ENCODE measurements around the gene SCTR. TPM values are rescaled to one million over a fixed set of nuclear protein-coding genes. Genes with fewer than 3 reads are reported as not detected.
A peak's percentile ranks its signal among the peaks of the same experiment; 100 is the strongest.

Gene SCTR
- total RNA-seq, 1 experiment from 2014 or later: not detected

GRCh38 chr2:119438128-119438656 is 86.1 kb downstream of the SCTR start:
- H3K27ac ChIP-seq (ENCODE audit: low read length): no peak overlapping the region
- peaks cover 19% of the 10 kb centered on the region for H3K4me1 ChIP-seq (ENCODE audit: low read length)
- no peak overlapping the region for H2AFZ ChIP-seq (ENCODE audit: low read length)
- H3K27me3 ChIP-seq (ENCODE audit: low read length): no peaks in the 10 kb centered on the region
- H4K20me1 ChIP-seq (ENCODE audit: insufficient read depth, low read depth, low read length): peaks cover 22% of the 10 kb centered on the region; the same call in 1 of the 2 replicates
- H3K4me2 ChIP-seq (ENCODE audit: low read depth, low read length, poor library complexity, severe bottlenecking): no peak overlapping the region
- no peak overlapping the region for H3K4me3 ChIP-seq (ENCODE audit: low read length)
- H3K9ac ChIP-seq (ENCODE audit: low read length): no peak overlapping the region
- H3K36me3 ChIP-seq (ENCODE audit: insufficient read depth, low read length): no peaks in the 10 kb centered on the region
- no peaks in the 10 kb centered on the region for H3K79me2 ChIP-seq (ENCODE audit: low read length)
- H3K9me3 ChIP-seq (ENCODE audit: low read length): no peaks in the 10 kb centered on the region
- no peaks in the 10 kb centered on the region for H3K9me2 ChIP-seq (replicated peaks; ENCODE audit: insufficient read depth, low read length)
- no peak for DNase-seq

GRCh38 chr2:119436993-119437772 is 87.1 kb downstream of the SCTR start:
- Histone ChIP-seq H3K4me2 (ENCODE audit: low read depth, low read length, poor library complexity, severe bottlenecking) (no peak overlapping the region), H3K4me3 (ENCODE audit: low read length) (no peak overlapping the region), H3K9ac (ENCODE audit: low read length) (no peak overlapping the region), H3K9me3 (ENCODE audit: low read length) (no peaks in the 10 kb centered on the region), H3K9me2 (replicated peaks; ENCODE audit: insufficient read depth, low read length) (no peaks in the 10 kb centered on the region), H3K36me3 (ENCODE audit: insufficient read depth, low read length) (no peaks in the 10 kb centered on the region), H2AFZ (ENCODE audit: low read length) (no peak overlapping the region), H3K27ac (ENCODE audit: low read length) (no peak overlapping the region), H4K20me1 (ENCODE audit: insufficient read depth, low read depth, low read length) (peaks cover 29% of the 10 kb centered on the region; the same call in 1 of the 2 replicates), H3K4me1 (ENCODE audit: low read length) (peaks cover 26% of the 10 kb centered on the region), H3K79me2 (ENCODE audit: low read length) (no peaks in the 10 kb centered on the region), H3K27me3 (ENCODE audit: low read length) (no peaks in the 10 kb centered on the region; the same call in 1 of the 2 replicates)
- DNase-seq: no peak

- Histone ChIP-seq H3K79me2 (ENCODE audit: low read length) (no peaks in the 10 kb centered on the region), H3K27me3 (ENCODE audit: low read length) (no peaks in the 10 kb centered on the region; the same call in 1 of the 2 replicates), H3K4me2 (ENCODE audit: low read depth, low read length, poor library complexity, severe bottlenecking) (no peak overlapping the region)
Observed at GRCh38 chr2:119435953-119436297, 88.4 kb downstream of the SCTR start.

GRCh38 chr2:119435081-119435952 is 89.0 kb downstream of the SCTR start:
- Histone ChIP-seq H3K4me2 (ENCODE audit: low read depth, low read length, poor library complexity, severe bottlenecking) (no peak overlapping the region), H3K9ac (ENCODE audit: low read length) (no peak overlapping the region), H3K4me3 (ENCODE audit: low read length) (no peak overlapping the region), H4K20me1 (ENCODE audit: insufficient read depth, low read depth, low read length) (peaks cover 29% of the 10 kb centered on the region; the same call in 1 of the 2 replicates), H2AFZ (ENCODE audit: low read length) (no peak overlapping the region), H3K9me2 (replicated peaks; ENCODE audit: insufficient read depth, low read length) (no peaks in the 10 kb centered on the region), H3K79me2 (ENCODE audit: low read length) (no peaks in the 10 kb centered on the region), H3K27ac (ENCODE audit: low read length) (no peak overlapping the region), H3K27me3 (ENCODE audit: low read length) (no peaks in the 10 kb centered on the region; the same call in 1 of the 2 replicates), H3K9me3 (ENCODE audit: low read length) (no peaks in the 10 kb centered on the region), H3K36me3 (ENCODE audit: insufficient read depth, low read length) (no peaks in the 10 kb centered on the region), H3K4me1 (ENCODE audit: low read length) (peaks cover 44% of the 10 kb centered on the region)
- DNase-seq: peak; percentile 59

More at GRCh38 chr2:119435953-119436297, 88.4 kb downstream of the SCTR start:
- H3K9ac ChIP-seq (ENCODE audit: low read length): no peak overlapping the region
- DNase-seq: no peak
- no peaks in the 10 kb centered on the region for H3K36me3 ChIP-seq (ENCODE audit: insufficient read depth, low read length)
- no peaks in the 10 kb centered on the region for H3K9me2 ChIP-seq (replicated peaks; ENCODE audit: insufficient read depth, low read length)
- peaks cover 31% of the 10 kb centered on the region; the same call in 1 of the 2 replicates for H4K20me1 ChIP-seq (ENCODE audit: insufficient read depth, low read depth, low read length)
- H2AFZ ChIP-seq (ENCODE audit: low read length): no peak overlapping the region
- peaks cover 38% of the 10 kb centered on the region for H3K4me1 ChIP-seq (ENCODE audit: low read length)
- no peaks in the 10 kb centered on the region for H3K9me3 ChIP-seq (ENCODE audit: low read length)
- no peak overlapping the region for H3K27ac ChIP-seq (ENCODE audit: low read length)
- H3K4me3 ChIP-seq (ENCODE audit: low read length): no peak overlapping the region

- H3K4me2 ChIP-seq (ENCODE audit: low read depth, low read length, poor library complexity, severe bottlenecking): no peak overlapping the region
- no peak overlapping the region for H3K4me3 ChIP-seq (ENCODE audit: low read length)
- H3K36me3 ChIP-seq (ENCODE audit: insufficient read depth, low read length): no peaks in the 10 kb centered on the region
- H4K20me1 ChIP-seq (ENCODE audit: insufficient read depth, low read depth, low read length): peaks cover 35% of the 10 kb centered on the region; the same call in 1 of the 2 replicates
- no peak overlapping the region for H3K27ac ChIP-seq (ENCODE audit: low read length)
- H3K27me3 ChIP-seq (ENCODE audit: low read length): no peaks in the 10 kb centered on the region; the same call in 1 of the 2 replicates
- H3K9me3 ChIP-seq (ENCODE audit: low read length): no peaks in the 10 kb centered on the region
- H3K4me1 ChIP-seq (ENCODE audit: low read length): peaks cover 50% of the 10 kb centered on the region
- no peaks in the 10 kb centered on the region for H3K79me2 ChIP-seq (ENCODE audit: low read length)
- H2AFZ ChIP-seq (ENCODE audit: low read length): no peak overlapping the region
- DNase-seq: no peak
- no peaks in the 10 kb centered on the region for H3K9me2 ChIP-seq (replicated peaks; ENCODE audit: insufficient read depth, low read length)
- H3K9ac ChIP-seq (ENCODE audit: low read length): no peak overlapping the region
Observed at GRCh38 chr2:119434664-119435063, 89.6 kb downstream of the SCTR start.

GRCh38 chr2:119433636-119434327 is 90.5 kb downstream of the SCTR start:
- Histone ChIP-seq H3K79me2 (ENCODE audit: low read length) (no peaks in the 10 kb centered on the region), H3K9ac (ENCODE audit: low read length) (no peak overlapping the region), H3K27ac (ENCODE audit: low read length) (no peak overlapping the region), H3K4me2 (ENCODE audit: low read depth, low read length, poor library complexity, severe bottlenecking) (no peak overlapping the region), H4K20me1 (ENCODE audit: insufficient read depth, low read depth, low read length) (peaks cover 40% of the 10 kb centered on the region), H2AFZ (ENCODE audit: low read length) (no peak overlapping the region), H3K9me2 (replicated peaks; ENCODE audit: insufficient read depth, low read length) (no peaks in the 10 kb centered on the region), H3K4me1 (ENCODE audit: low read length) (peaks cover 54% of the 10 kb centered on the region), H3K27me3 (ENCODE audit: low read length) (no peaks in the 10 kb centered on the region; the same call in 1 of the 2 replicates), H3K36me3 (ENCODE audit: insufficient read depth, low read length) (no peaks in the 10 kb centered on the region), H3K4me3 (ENCODE audit: low read length) (no peak overlapping the region), H3K9me3 (ENCODE audit: low read length) (no peaks in the 10 kb centered on the region)
- DNase-seq: no peak

- no peaks in the 10 kb centered on the region for H3K36me3 ChIP-seq (ENCODE audit: insufficient read depth, low read length)
- no peaks in the 10 kb centered on the region for H3K9me2 ChIP-seq (replicated peaks; ENCODE audit: insufficient read depth, low read length)
- no peak overlapping the region for H3K4me3 ChIP-seq (ENCODE audit: low read length)
- H4K20me1 ChIP-seq (ENCODE audit: insufficient read depth, low read depth, low read length): peaks cover 40% of the 10 kb centered on the region
- no peak overlapping the region for H3K4me2 ChIP-seq (ENCODE audit: low read depth, low read length, poor library complexity, severe bottlenecking)
- H3K4me1 ChIP-seq (ENCODE audit: low read length): peaks cover 54% of the 10 kb centered on the region
- DNase-seq: no peak
- no peaks in the 10 kb centered on the region; the same call in 1 of the 2 replicates for H3K27me3 ChIP-seq (ENCODE audit: low read length)
- no peak overlapping the region for H3K27ac ChIP-seq (ENCODE audit: low read length)
- no peaks in the 10 kb centered on the region for H3K79me2 ChIP-seq (ENCODE audit: low read length)
- no peak overlapping the region for H3K9ac ChIP-seq (ENCODE audit: low read length)
- no peak overlapping the region for H2AFZ ChIP-seq (ENCODE audit: low read length)
- no peaks in the 10 kb centered on the region for H3K9me3 ChIP-seq (ENCODE audit: low read length)
Observed at GRCh38 chr2:119432851-119433522, 91.3 kb downstream of the SCTR start.

All from Karpas-422 (cell line).